NOMO-1 (cell line): Measurements from ENCODE around the gene GLT6D1.

Experiments
- DNase-seq, 2 experiments: peaks; one replicate each; lab custom pipeline; 2025; ENCODE audit not compliant: unreplicated experiment in 2 of 2; lab: John Stamatoyannopoulos, UW

The GLT6D1 gene

GRCh38 chr9:135588886-135589595 is 50.3 kb downstream of the GLT6D1 start:
- DNase-seq = no peak

GRCh38 chr9:135588371-135588770 is 51.0 kb downstream of the GLT6D1 start:
- DNase-seq = no peak

- DNase-seq = no peak
Observed at GRCh38 chr9:135587658-135588057, 51.7 kb downstream of the GLT6D1 start.

- no peak for DNase-seq
Observed at GRCh38 chr9:135586601-135587109, 52.7 kb downstream of the GLT6D1 start.

GRCh38 chr9:135584934-135585333 is 54.4 kb downstream of the GLT6D1 start:
- no peak for DNase-seq

- DNase-seq = no peak
Observed at GRCh38 chr9:135584371-135584770, 55.0 kb downstream of the GLT6D1 start.

- DNase-seq = no peak
Observed at GRCh38 chr9:135583688-135584011, 55.7 kb downstream of the GLT6D1 start.

GRCh38 chr9:135582966-135583687 is 56.2 kb downstream of the GLT6D1 start:
- DNase-seq = no peak

GRCh38 chr9:135582541-135582940 is 56.8 kb downstream of the GLT6D1 start:
- no peak for DNase-seq

- DNase-seq = no peak
Observed at GRCh38 chr9:135581636-135582426, 57.5 kb downstream of the GLT6D1 start.

GRCh38 chr9:135580664-135581380 is 58.5 kb downstream of the GLT6D1 start:
- DNase-seq = no peak

- no peak for DNase-seq
Observed at GRCh38 chr9:135579889-135580660, 59.3 kb downstream of the GLT6D1 start.

GRCh38 chr9:135579356-135579755 is 60.0 kb downstream of the GLT6D1 start:
- no peak for DNase-seq

GRCh38 chr9:135577256-135577655 is 62.1 kb downstream of the GLT6D1 start:
- DNase-seq = no peak

- no peak for DNase-seq
Observed at GRCh38 chr9:135575995-135576631, 63.2 kb downstream of the GLT6D1 start.

GRCh38 chr9:135574943-135575342 is 64.4 kb downstream of the GLT6D1 start:
- DNase-seq = no peak

GRCh38 chr9:135574331-135574730 is 65.0 kb downstream of the GLT6D1 start:
- no peak for DNase-seq
